ENCODE results near the gene MRNIP. TPM values are rescaled to one million over a fixed set of nuclear protein-coding genes. Genes with fewer than 3 reads are reported as not detected.

The MRNIP gene
- total RNA-seq, 4 donors from 2014 or later, result 15.3 to 26.8 (median 17.7) TPM

DNA sequence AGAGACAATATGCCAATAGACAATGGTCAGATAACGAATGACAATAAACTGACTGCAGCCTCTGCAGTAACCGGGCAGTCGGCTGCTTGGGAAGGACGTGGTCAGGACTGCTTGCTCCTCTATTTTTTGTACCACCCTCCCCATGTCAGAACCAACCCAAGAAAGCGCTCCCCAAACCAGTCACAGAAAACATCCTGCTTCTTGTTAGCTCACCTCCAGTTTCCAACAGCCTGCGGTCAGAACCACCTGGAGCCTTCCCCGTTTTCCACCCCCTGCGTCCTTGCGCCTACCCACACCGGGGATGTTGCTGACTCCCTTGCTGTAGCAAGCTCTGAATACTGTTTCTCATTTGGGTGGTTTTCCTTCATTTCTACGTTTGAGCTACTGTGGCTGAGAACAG is 1.7 kb upstream of the MRNIP start:
- no peak for TF ChIP-seq CTCF (IDR thresholded peaks at IDR 0.05)
- DNase-seq (ENCODE audit: low spot score), result no peak
- no peak for ATAC-seq (ENCODE audit: low FRiP score)

DNA sequence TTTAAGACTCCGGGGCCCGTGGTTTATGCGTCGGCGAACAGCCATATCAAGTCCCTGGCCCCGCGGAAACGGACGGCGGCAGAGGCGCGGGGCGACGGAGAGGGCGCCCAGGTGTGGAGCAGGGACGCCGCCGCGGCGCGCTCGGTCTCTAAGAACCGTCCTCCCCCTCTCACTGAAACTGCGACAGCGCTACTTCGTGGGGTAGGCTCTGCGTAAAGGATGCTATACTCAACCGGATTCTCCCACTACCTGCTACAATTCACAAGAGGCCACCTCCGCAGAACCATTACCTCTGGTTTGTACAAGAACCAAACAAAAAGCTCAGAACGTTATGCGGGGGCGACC is 404 bp downstream of the MRNIP start:
- peak; percentile 22 for ATAC-seq (ENCODE audit: low FRiP score)
- DNase-seq (ENCODE audit: low spot score), result no peak
- TF ChIP-seq CTCF (IDR thresholded peaks at IDR 0.05), result no peak

GRCh38 chr5:179854356-179854755 is 4.3 kb downstream of the MRNIP start:
- TF ChIP-seq CTCF (IDR thresholded peaks at IDR 0.05), result no peak
- no peak for ATAC-seq (ENCODE audit: low FRiP score)
- DNase-seq (ENCODE audit: low spot score), result no peak

DNA sequence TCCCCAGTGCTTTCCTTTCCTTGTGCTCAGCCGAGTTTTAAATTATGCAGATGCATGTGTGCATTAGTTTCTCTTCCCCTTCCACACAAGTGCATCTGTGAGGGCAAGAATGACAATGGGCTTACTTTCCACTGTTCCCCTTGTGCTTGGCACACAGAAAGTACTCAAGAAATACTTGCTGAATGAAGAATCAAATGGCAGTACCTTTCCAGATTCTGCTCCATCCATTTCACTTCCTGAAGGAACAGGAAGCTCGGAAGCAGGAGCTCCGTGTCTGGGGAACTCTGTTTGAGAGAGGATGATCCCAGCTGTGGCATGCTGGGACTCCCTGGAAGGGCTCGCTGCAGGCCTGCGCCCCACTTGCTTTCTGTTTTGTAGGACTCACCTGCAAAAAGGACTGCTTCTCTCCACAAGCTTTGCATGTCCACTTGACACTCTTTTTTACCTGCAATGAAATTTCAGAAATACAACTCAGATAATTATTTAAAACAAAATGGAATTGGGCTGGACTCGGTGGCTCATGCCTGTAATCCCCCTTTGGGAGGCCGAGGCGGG is 5.5 kb downstream of the MRNIP start:
- ATAC-seq (ENCODE audit: low FRiP score) (no peak), DNase-seq (ENCODE audit: low spot score) (no peak)

DNA sequence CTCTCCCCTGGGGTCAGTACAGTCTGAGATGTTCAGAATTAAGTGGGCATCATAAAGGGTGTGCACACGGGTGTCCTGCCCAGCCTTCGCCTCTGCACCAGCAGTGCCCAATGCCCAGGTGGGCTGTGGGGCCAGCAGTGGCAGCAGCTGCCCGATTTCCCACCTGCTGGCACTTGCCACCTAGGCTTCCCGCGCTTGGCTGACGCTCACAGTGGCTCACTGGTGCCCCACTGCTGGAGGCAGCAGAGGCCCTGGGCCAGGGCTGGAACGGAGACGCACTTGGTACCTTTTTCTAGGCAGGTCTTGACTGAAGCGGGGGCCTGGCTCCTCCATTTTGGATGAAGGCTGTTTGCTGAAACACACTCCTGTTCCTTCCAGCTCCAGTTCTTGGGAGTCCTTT is 17.0 kb downstream of the MRNIP start:
- ATAC-seq (ENCODE audit: low FRiP score) (no peak), DNase-seq (ENCODE audit: low spot score) (peak; percentile 14)

More for the DNA sequence above, 5.5 kb downstream of the MRNIP start:
- no peak for TF ChIP-seq CTCF (IDR thresholded peaks at IDR 0.05)

DNA sequence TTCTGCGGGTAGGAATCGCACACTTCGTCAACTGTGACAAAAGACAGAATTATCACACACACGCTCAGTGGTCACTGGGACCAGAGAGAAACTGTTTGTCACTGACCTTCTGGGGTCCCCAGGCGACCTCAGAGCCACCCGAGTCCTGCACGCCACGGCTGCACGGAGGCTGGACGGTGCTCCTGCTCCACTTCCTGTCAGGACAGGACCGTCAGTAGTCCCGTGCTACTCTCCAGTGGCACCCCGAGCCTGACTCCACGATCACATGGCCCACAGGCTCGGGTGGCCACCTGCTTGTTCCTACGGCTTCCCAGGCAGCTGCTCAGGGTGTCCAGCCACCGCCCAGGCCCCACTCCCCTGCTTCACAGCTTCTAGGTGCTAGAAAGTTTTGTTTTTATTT is 17.9 kb downstream of the MRNIP start:
- no peak for TF ChIP-seq CTCF (IDR thresholded peaks at IDR 0.05)
- DNase-seq (ENCODE audit: low spot score) (peak; percentile 20), ATAC-seq (ENCODE audit: low FRiP score) (no peak)

More for the DNA sequence above, 17.0 kb downstream of the MRNIP start:
- TF ChIP-seq CTCF (IDR thresholded peaks at IDR 0.05), result no peak

DNA sequence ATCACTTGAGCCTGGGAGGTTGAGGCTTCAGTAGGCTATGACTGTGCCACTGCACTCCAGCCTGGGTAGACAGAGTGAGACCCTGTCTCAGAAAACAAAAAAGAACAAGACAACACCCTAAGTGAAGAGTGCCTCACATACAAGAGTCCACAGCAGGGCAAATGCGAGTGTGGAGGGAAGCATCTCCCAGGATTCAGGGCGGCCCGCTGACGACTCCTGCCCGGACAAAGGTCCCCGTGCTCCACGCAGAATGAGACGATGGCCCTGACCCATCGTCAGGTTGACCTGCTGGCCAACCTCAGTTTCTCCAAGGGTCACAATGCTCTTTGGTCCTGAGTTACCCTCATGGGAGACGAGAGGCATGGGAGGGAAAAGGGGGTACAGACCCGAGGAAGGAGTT is 18.3 kb downstream of the MRNIP start:
- ATAC-seq (ENCODE audit: low FRiP score) (no peak), DNase-seq (ENCODE audit: low spot score) (peak; percentile 20)
- no peak for TF ChIP-seq CTCF (IDR thresholded peaks at IDR 0.05)

Data from omental fat pad (tissue), 4 donors.